CD4-positive, alpha-beta T cell treated with Interleukin-6 for 4 hours (primary cell): ENCODE measurements around the gene PHF2.

ENCODE experiments used
- DNase-seq: peaks from one replicate; pipeline ENCODE4 v3.0.0-alpha.2; 2020; ENCODE audit warnings: mixed read lengths

PHF2 gene

GRCh38 chr9:93634311-93635185 is 58.2 kb downstream of the PHF2 start:
- DNase-seq: no peak

- DNase-seq: no peak
Measured at GRCh38 chr9:93635186-93636107, 59.1 kb downstream of the PHF2 start.

- DNase-seq: no peak
Measured at GRCh38 chr9:93636172-93636661, 59.8 kb downstream of the PHF2 start.

DNA sequence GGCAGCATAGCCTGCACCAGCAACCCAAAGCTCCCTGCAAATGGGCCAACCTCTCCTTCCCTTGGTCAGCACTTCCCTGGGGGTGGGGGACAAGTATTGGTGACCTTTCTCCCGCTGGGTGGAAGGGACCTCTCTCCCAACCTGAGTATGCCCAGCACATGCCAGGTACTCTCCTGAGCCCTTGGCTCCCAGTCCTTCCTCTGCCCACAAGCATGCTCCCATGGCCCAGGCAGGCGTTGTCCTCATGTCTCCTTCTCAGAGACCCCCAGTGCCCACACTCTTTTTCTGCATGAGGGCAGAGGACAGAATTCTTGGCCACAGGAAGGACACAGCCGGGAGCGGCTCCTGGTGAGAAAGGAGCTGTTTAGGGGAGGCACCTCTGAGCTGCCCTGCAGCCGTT is 60.3 kb downstream of the PHF2 start:
- DNase-seq: no peak

- no peak for DNase-seq
Measured at GRCh38 chr9:93637886-93638285, 61.5 kb downstream of the PHF2 start.

DNA sequence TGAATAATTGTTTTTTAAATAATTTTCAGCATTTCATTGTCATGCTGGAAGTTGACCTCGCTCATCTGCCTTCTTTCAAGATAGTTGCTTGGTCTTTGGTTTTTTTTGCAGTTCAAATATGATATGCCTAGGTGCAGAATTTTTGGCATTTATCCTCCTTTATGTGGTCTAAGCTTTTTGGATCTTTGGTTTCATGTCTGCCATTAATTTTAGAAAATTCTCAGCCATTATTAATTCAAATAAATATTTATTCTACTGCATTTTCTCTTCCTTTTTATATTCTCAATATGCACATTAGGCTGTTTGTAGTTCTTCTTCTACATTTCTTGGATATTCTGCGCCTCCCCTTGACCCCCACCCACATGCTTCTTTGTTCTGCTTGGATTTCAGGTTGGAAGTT is 63.6 kb downstream of the PHF2 start:
- DNase-seq: no peak

DNA sequence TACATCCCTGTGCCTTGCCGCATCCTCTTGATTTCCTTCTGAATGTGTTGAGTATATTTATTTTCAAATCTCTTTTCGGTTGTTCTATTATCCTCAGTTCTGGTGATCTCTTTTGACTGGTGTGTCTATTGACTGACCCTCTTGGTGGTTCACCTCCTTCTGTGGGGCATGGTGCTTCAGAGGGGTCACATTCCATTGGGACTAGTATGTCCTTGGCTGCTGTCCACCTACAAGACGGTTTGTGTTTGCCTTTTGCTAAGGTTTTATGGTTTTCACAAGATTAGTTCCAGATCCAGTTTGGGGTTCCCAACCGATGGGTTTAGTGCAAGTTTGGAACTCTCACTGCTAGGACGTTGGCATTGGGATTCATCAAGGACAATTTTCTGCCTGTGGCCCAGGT is 66.6 kb downstream of the PHF2 start:
- DNase-seq: no peak

- no peak for DNase-seq
Measured at GRCh38 chr9:93644397-93645088, 68.2 kb downstream of the PHF2 start.

- DNase-seq: no peak
Measured at GRCh38 chr9:93645149-93645889, 68.9 kb downstream of the PHF2 start.

DNA sequence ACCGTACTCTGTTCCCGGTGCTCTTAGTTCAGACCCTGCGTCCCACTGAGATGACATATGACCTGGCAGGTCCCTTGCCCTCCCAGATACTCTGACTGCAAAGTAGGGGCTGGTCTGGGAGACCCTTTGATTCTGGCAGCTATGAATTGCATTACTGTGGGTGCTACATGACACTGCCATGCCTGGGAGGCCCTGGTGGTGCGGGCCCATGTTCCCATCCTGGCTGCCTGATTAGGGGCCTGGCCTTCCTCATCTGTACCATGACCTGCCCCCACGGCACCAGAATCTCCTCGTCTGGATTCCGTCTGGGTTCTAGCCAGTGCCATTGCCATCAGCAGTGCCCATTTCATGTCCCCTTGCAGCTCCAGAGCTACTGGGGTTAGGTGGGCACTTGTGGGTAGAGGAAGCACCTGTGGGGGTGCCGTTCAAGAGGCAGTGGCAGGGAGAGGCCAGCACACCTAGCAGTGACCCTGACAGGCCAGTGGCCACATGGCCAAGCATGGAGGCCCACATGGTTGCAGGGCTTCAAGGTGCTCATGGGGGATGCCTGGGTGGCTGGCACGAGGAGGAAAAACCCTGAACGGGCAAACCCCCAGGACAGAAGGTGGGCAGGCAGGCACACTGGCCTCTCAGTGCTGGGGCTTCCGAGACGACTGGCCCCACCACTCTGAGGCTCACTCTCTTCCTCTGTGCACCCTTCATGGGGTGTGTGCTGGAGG is 69.7 kb downstream of the PHF2 start:
- no peak for DNase-seq

GRCh38 chr9:93646640-93647178 is 70.3 kb downstream of the PHF2 start:
- no peak for DNase-seq

DNA sequence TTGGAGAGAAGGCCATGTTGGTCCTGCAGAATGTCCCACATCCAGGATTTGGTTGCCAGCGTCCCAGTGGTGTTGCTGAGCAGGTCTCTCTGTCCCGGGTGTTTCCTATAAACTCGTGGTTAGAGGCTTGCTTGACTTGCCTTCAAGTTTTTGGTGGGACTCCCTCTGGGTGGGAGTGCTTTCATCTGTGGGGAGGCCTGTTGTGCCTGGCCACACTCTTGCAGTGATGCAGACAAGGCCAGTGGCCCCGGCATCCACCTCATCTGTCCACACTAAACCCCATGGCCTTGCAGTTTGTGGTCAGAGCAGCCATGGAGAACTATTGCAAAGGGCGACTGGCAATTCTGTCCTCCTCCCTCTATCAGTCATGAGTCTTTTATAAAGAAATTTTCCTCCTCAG is 71.8 kb downstream of the PHF2 start:
- no peak for DNase-seq

DNA sequence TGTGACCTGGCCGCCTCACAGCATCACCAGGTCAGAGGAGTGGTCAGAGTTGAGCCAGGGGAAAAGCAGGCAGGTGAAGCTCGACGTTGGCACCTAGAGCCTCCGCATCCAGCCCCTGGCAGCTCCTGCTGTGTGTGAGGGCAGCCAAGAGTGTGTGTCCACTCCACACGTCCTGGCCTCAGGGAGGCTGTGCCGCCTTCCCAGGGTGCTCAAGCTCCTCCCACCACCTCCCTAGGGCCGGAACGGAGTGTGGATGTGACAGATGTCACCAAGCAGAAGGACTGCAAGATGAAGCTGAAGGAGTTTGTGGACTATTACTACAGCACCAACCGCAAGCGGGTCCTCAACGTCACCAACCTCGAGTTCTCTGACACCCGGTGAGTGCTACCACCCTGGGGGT is 72.5 kb downstream of the PHF2 start:
- no peak for DNase-seq

GRCh38 chr9:93649610-93650261 is 73.4 kb downstream of the PHF2 start:
- no peak for DNase-seq

GRCh38 chr9:93650448-93650847 is 74.1 kb downstream of the PHF2 start:
- DNase-seq: no peak

- no peak for DNase-seq
Measured at GRCh38 chr9:93651521-93651950, 75.2 kb downstream of the PHF2 start.

DNA sequence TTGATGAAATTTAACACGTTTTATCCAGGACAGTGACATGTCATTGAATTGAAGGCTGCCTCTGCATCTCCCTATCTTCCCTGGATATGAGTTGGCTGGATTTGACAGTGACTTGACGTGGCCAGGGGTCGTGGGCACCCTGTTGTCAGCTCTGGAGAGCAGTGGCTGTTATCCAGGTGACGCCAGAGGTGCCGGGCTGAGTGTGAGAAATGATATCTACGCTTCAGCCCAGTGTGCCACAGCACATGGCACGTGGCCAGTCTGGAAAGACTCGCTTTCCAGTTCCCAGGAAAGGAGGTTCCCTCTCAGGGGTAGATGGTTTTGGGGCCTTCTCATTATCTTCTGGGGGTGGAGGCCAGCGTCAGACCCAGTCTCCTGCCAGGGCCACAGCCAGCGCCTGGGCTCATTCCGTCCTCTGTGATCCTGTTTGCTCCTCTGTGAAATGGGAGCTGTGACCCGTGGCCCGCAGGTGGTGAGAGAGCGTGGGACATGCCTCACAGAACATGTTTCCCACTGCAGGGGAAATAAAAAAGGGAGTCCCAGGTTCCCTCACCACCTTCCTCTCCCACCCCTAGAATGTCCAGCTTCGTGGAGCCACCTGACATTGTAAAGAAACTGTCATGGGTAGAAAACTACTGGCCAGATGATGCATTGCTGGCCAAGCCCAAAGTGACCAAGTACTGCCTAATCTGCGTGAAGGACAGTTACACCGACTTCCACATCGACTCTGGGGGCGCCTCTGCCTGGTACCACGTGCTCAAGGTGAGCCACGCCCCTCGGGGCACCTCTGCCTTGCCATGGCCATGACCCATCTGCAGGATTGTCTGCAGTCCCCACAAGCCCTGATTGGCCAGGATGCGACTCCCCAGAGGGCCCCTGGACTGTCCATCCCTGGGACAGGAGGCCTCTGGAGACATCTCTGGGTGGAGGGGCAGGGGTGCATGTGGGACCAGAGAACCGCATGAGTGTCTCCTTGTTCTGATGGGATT is 76.5 kb downstream of the PHF2 start:
- DNase-seq: no peak

DNA sequence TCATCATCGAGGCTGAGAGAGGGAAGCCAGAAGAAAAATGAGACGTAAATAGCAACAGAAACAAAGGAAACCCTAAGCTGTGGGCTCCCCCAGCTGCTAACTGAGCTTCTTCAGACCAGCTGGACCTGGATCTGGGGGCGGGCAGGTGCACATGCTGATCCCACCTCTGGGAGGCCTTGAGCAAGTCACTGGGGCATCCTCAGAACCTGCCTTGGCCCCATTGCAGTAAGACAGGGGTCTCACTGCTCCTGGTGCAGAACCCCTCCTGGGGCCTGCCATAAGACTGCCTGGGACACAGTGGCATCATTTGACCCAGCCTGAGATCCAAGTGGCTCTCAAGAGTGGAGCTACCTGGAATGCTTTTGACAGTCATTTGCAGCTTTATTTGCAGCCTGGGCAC is 77.4 kb downstream of the PHF2 start:
- DNase-seq: no peak

DNA sequence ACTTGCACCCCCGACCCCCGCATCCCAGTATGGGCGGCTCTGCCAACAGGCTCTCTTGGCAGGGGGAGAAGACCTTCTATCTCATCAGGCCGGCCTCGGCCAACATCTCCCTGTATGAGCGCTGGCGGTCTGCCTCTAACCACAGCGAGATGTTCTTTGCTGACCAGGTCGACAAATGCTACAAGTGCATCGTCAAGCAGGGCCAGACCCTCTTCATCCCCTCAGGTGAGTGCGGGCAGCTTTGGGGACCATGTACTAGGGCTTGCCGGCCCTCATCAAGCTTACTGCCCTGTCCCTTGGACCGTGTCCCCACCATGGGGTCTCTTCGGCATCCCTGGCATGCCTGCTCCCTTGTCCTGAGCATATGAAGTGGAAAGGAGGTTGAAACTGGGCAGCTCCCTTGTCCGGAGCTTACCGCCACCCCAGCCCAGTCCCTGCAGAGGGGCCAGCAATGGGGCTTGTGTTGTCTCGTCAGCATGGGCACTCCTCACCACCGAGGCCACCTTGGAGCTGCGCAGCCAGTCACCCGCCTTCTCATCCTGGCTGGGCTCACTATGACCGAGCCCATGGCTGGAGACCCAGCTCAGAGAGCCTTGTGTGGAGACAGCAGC is 78.1 kb downstream of the PHF2 start:
- DNase-seq: no peak
